GM23248 (cell line): ENCODE measurements around the gene NOL4L.

Source experiments
- EZH2 ChIP-seq: fragments of 200-600 bp; sonication (generic); IDR thresholded peaks from 2 replicates; pipeline ENCODE4 v1.6.1; 2018; ENCODE audit warnings: antibody characterized with exemption, mild to moderate bottlenecking; ENCODE audit not compliant: insufficient read depth, poor library complexity, severe bottlenecking
- EZH2phosphoT487 ChIP-seq: fragments of 200-600 bp; sonication (generic); IDR thresholded peaks from 2 replicates; pipeline ENCODE4 v1.6.1; 2018; ENCODE audit warnings: antibody characterized with exemption, moderate library complexity, mild to moderate bottlenecking, low read depth; ENCODE audit not compliant: insufficient read depth

DNA sequence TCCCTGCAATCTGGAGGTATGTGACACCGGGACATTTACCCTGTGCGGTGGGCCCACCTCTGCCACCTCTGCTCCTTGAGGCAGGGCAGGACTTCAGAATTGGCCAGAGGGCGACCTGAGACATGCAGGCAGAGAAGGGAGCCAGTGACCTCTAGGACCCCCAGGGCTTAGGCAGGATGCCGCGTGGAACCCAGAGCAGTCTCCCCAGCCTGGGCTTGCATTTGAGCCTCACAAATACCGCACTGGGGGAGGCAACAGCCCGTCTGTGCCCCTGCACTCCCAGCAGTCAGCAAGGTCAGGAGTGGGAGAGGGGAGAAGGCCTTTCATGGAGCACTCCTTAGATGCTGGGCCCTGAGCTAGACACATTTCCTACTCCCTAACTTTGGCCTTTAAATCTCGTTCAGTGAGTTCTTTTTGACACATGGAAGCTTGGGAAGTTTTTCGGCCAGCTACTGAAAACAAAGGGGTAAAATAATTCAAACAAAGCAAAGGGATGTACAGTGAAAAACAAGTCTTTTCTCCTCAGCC lies 46.9 kb upstream of the NOL4L start:
- TF ChIP-seq EZH2phosphoT487, result no peak
- TF ChIP-seq EZH2, result no peak
